IMR-90 (cell line): ENCODE data around the gene ECSCR. TPM values are rescaled to one million over a fixed set of nuclear protein-coding genes. Genes with fewer than 3 reads are reported as not detected.

Source experiments
- ATAC-seq: fragments of 200-7000 bp; cut with Tn5 transposase; 2 replicates; pipeline ENCODE4 v1.9.1; 2020; ENCODE audit warnings: low read depth, mild to moderate bottlenecking, moderate library complexity
- BruUV-seq: library from RNA; stranded (reverse); fragments of 400-500 nt; replicated peaks from 2 replicates; lab custom pipeline; 2021; lab: Mats Ljungman, UMichigan
- CTCF ChIA-PET: fragments of 300-600 bp; formaldehyde crosslinking; extraction: SDS; loops from one replicate; lab custom pipeline; 2021; ENCODE audit warnings: antibody characterized with exemption; lab: Yijun Ruan, JAX
- POLR2A ChIA-PET: fragments of 300-600 bp; sonication (Branson Sonifier 250); formaldehyde crosslinking; loops from one replicate; lab custom pipeline; 2022; ENCODE audit warnings: antibody characterized with exemption; ENCODE audit not compliant: unreplicated experiment; lab: Charles Lee
- DNase-seq: peaks from one replicate; pipeline ENCODE4 v3.0.0; 2013
- H2AFZ ChIP-seq: replicated peaks from 2 replicates; pipeline ENCODE3; 2013; ENCODE audit warnings: low read length, mild to moderate bottlenecking; ENCODE audit not compliant: poor library complexity
- H2AK5ac ChIP-seq: 2 replicates; pipeline ENCODE4 v1.6.1; 2013; ENCODE audit warnings: low read depth, low read length, inconsistent platforms
- H2AK9ac ChIP-seq: replicated peaks from 2 replicates; pipeline ENCODE3; 2013; ENCODE audit warnings: mild to moderate bottlenecking, low read depth, low read length, moderate library complexity; ENCODE audit not compliant: poor library complexity
- H2BK120ac ChIP-seq: 2 replicates; pipeline ENCODE4 v1.6.1; 2013; ENCODE audit warnings: low read depth, low read length, inconsistent platforms
- H2BK15ac ChIP-seq: 3 replicates; pipeline ENCODE4 v1.6.1; 2013; ENCODE audit warnings: low read depth, low read length, inconsistent platforms
- H2BK20ac ChIP-seq: 2 replicates; pipeline ENCODE4 v1.6.1; 2013; ENCODE audit warnings: low read depth, mild to moderate bottlenecking, inconsistent platforms, low read length, moderate library complexity
- H2BK5ac ChIP-seq: 2 replicates; pipeline ENCODE4 v1.6.1; 2013; ENCODE audit warnings: mild to moderate bottlenecking, low read depth, low read length, inconsistent platforms; ENCODE audit not compliant: poor library complexity, severe bottlenecking
- H3K14ac ChIP-seq: replicated peaks from 2 replicates; pipeline ENCODE4 v1.6.1; 2013; ENCODE audit warnings: low read depth, low read length, inconsistent platforms
- H3K18ac ChIP-seq: 2 replicates; pipeline ENCODE4 v1.6.1; 2013; ENCODE audit warnings: low read depth, low read length, control low read depth
- H3K23ac ChIP-seq: 2 replicates; pipeline ENCODE4 v1.6.1; 2013; ENCODE audit warnings: low read depth, low read length, inconsistent platforms
- H3K27ac ChIP-seq: 2 replicates; pipeline ENCODE4 v1.5.1; 2013; ENCODE audit warnings: mild to moderate bottlenecking, control low read depth, low read length; ENCODE audit not compliant: insufficient read depth
- H3K27me3 ChIP-seq: 2 replicates; pipeline ENCODE4 v1.6.1; 2013; ENCODE audit warnings: low read length; ENCODE audit not compliant: control insufficient read depth, insufficient read depth
- H3K36me3 ChIP-seq: 2 replicates; pipeline ENCODE4 v1.6.1; 2013; ENCODE audit warnings: low read length, mixed read lengths; ENCODE audit not compliant: control insufficient read depth, insufficient read depth
- H3K4ac ChIP-seq: 2 replicates; pipeline ENCODE4 v1.6.1; 2013; ENCODE audit warnings: low read depth, low read length, inconsistent platforms
- H3K4me1 ChIP-seq: 2 replicates; pipeline ENCODE4 v1.6.1; 2013; ENCODE audit warnings: low read length, mixed read lengths; ENCODE audit not compliant: control insufficient read depth, insufficient read depth
- H3K4me2 ChIP-seq: 2 replicates; pipeline ENCODE4 v1.6.1; 2013; ENCODE audit warnings: low read depth, mild to moderate bottlenecking, control low read depth, low read length, moderate library complexity
- H3K4me3 ChIP-seq: 2 replicates; pipeline ENCODE4 v1.5.1; 2013; ENCODE audit warnings: low read depth, mild to moderate bottlenecking, control low read depth, low read length, moderate library complexity; ENCODE audit not compliant: insufficient read depth
- H3K56ac ChIP-seq: 2 replicates; pipeline ENCODE4 v1.6.1; 2013; ENCODE audit warnings: low read length, inconsistent platforms; ENCODE audit not compliant: insufficient read depth; ENCODE audit errors: extremely low read depth
- H3K79me1 ChIP-seq, 2 experiments: 2 replicates each; pipeline ENCODE4 v1.6.1; 2013; ENCODE audit warnings: low read length in 2 of 2, inconsistent platforms in 1 of 2, low read depth in 1 of 2
- H3K9ac ChIP-seq: 2 replicates; pipeline ENCODE4 v1.6.1; 2013; ENCODE audit warnings: low read depth, low read length, control low read depth
- H3K9me1 ChIP-seq: 2 replicates; pipeline ENCODE4 v1.6.1; 2013; ENCODE audit warnings: low read length, inconsistent platforms; ENCODE audit not compliant: insufficient read depth
- H3K9me3 ChIP-seq: 2 replicates; pipeline ENCODE4 v1.6.1; 2013; ENCODE audit warnings: low read length; ENCODE audit not compliant: control insufficient read depth, insufficient read depth
- H4K20me1 ChIP-seq: 2 replicates; pipeline ENCODE4 v1.6.1; 2013; ENCODE audit warnings: low read length, inconsistent platforms; ENCODE audit not compliant: insufficient read depth
- H4K5ac ChIP-seq: 2 replicates; pipeline ENCODE4 v1.6.1; 2013; ENCODE audit warnings: mild to moderate bottlenecking, low read depth, low read length, control low read depth
- H4K8ac ChIP-seq, 2 experiments: 2 replicates each; pipeline ENCODE4 v1.6.1; 2013; ENCODE audit warnings: low read depth in 2 of 2, low read length in 2 of 2, control low read depth in 1 of 2, inconsistent platforms in 1 of 2
- H4K91ac ChIP-seq: 2 replicates; pipeline ENCODE4 v1.6.1; 2013; ENCODE audit warnings: low read depth, low read length, inconsistent platforms; ENCODE audit not compliant: insufficient read depth
- FOS ChIP-seq: fragments of 150-350 bp; IDR thresholded peaks from 2 replicates; pipeline ENCODE4 v1.6.1; 2016; ENCODE audit warnings: low read depth, low read length
- MAZ ChIP-seq: IDR thresholded peaks from 2 replicates; pipeline ENCODE4 v1.6.1; 2012; ENCODE audit warnings: low read depth, mild to moderate bottlenecking, low read length, improper control_type of control experiment, moderate library complexity, borderline replicate concordance
- MXI1 ChIP-seq: IDR thresholded peaks from 2 replicates; pipeline ENCODE4 v1.6.1; 2012; ENCODE audit warnings: low read depth, mild to moderate bottlenecking, low read length, moderate library complexity, borderline replicate concordance
- NFE2L2 ChIP-seq: fragments of 150-350 bp; IDR thresholded peaks from 2 replicates; pipeline ENCODE4 v1.6.1; 2016; ENCODE audit warnings: low read depth, mild to moderate bottlenecking, low read length
- POLR2A ChIP-seq: IDR thresholded peaks from 2 replicates; pipeline ENCODE4 v1.6.1; 2012; ENCODE audit warnings: mild to moderate bottlenecking, low read depth, low read length
- RAD21 ChIP-seq: IDR thresholded peaks from 2 replicates; pipeline ENCODE4 v1.6.1; 2012; ENCODE audit warnings: low read length, improper control_type of control experiment
- RFX5 ChIP-seq: IDR thresholded peaks from 2 replicates; pipeline ENCODE4 v1.8.0; 2012; ENCODE audit warnings: low read depth, mild to moderate bottlenecking, low read length, moderate library complexity
- SMC3 ChIP-seq: fragments of 150-350 bp; IDR thresholded peaks from 2 replicates; pipeline ENCODE4 v1.6.1; 2016; ENCODE audit warnings: low read depth, mild to moderate bottlenecking, antibody characterized with exemption, low read length, moderate library complexity
- WGBS, 2 experiments: methylation state at CpG; one replicate each; pipeline versions ENCODE4 v1.1.5 to v1.1.7; 2013; ENCODE audit warnings: missing lambda C conversion rate in 2 of 2; ENCODE audit not compliant: insufficient read length in 1 of 2; ENCODE audit errors: extremely low coverage in 2 of 2; 5-methylcytosine and 5-hydroxymethylcytosine counted together
- dilution Hi-C: fragments of 300-500 bp; cut with HindIII; formaldehyde crosslinking; loops from one replicate; pipeline ENCODE4 v1.14.3; 2018; ENCODE audit warnings: low sequenced_read_pairs; ENCODE audit not compliant: unreplicated experiment
- in situ Hi-C: fragments of 300-500 bp; cut with MboI; formaldehyde crosslinking; loops from 3 replicates; pipeline ENCODE4 v1.14.3; 2019; ENCODE audit warnings: low sequenced_read_pairs, inconsistent platforms, mixed read lengths
- intact Hi-C: fragments of 100-400 bp; cut with micrococcal nuclease; formaldehyde crosslinking; loops from 2 replicates; pipeline ENCODE4 v1.10.0; 2022
- polyA plus RNA-seq, 3 experiments: library from polyadenylated mRNA; depleted of rRNA; stranded (reverse); fragments of >200 nt; gene quantifications; 2 replicates each; pipeline ENCODE4 v1.2.3, GENCODE V29; 2012; ENCODE audit warnings: low replicate concordance in 1 of 3
- total RNA-seq: library from RNA; depleted of rRNA; stranded (reverse); fragments of >200 nt; gene quantifications from 2 replicates; pipeline ENCODE4 v1.2.3, GENCODE V29; 2012
- TF ChIP-seq, protein P1 (sequence below): conservative IDR thresholded peaks from 2 replicates; pipeline ENCODE4 v1.5.1; 2012; ENCODE audit warnings: mild to moderate bottlenecking, low read depth, low read length, improper control_type of control experiment
- TF ChIP-seq, protein P2 (sequence below): fragments of 150-350 bp; IDR thresholded peaks from 2 replicates; pipeline ENCODE4 v1.6.1; 2017; ENCODE audit warnings: mild to moderate bottlenecking, antibody characterized with exemption, low read length, low read depth
- TF ChIP-seq, protein P3 (sequence below): fragments of 150-350 bp; IDR thresholded peaks from 2 replicates; pipeline ENCODE4 v1.6.1; 2016; ENCODE audit warnings: low read depth, mild to moderate bottlenecking, low read length, moderate library complexity, borderline replicate concordance

ECSCR gene
- total and polyA plus RNA-seq, 2 of the 4 experiments (the other 2 are of a cell fraction), result 3.6 to 3.9 TPM

DNA sequence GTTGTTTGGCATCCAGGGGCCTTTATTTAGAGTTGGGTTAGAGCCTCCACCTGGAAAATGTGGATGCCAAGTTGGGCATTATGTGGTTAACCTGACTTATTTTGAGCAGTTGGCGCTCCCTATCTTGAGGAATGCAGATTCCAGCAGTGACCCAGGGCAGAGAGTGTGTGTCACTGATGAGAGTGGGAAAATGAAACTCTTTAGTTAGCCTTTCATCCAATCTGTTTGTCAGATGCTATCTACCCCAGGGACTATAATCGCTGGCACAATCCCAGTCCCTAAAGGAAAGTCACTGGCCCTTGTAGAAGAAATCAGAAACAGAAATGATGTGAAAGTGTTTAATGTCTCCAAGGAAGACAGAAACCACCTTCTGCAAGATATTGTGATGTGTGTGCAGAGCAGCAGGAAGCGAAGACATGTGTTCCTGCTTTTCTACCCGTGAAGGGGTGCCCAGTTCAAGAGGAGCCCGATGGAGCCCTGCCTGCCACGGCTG is 30.2 kb upstream of the ECSCR start:
- POLR2A ChIA-PET, result no interaction called here
- Histone ChIP-seq H4K91ac (no peak overlapping the region), H4K20me1 (no peaks in the 10 kb centered on the region), H3K27me3 (no peaks in the 10 kb centered on the region), H2BK20ac (peak overlapping the region; percentile 47), H2BK15ac (peak overlapping the region; percentile 30; the same call in 1 of the 3 replicates), H3K9me3 (no peaks in the 10 kb centered on the region), H2AK5ac (0 out of 2 replicates have a peak overlapping the region, but pooled peaks have one; percentile 3), H3K27ac (peak overlapping the region; percentile 64), H3K4me2 (peak overlapping the region; percentile 62), H3K9me1 (peaks cover 20% of the 10 kb centered on the region), H3K18ac (no peak overlapping the region), H2BK5ac (peak overlapping the region; percentile 41), H4K8ac (peak overlapping the region in 1 of 2 experiments; percentile 59; a peak in 2 of 4 replicates), H3K14ac (peak overlapping the region; percentile 18; the same call in 1 of the 2 replicates), H3K4me1 (peaks cover 19% of the 10 kb centered on the region), H3K23ac (peak overlapping the region; percentile 39; the same call in 1 of the 2 replicates), H2AFZ (peak overlapping the region; percentile 69), H3K56ac (no peak overlapping the region), H3K4ac (peak overlapping the region; percentile 61), H2AK9ac (no peak overlapping the region), H3K9ac (no peak overlapping the region; the same call in 1 of the 2 replicates), H3K79me1 (no peaks in the 10 kb centered on the region), H3K4me3 (no peak overlapping the region), H4K5ac (no peak overlapping the region; the same call in 1 of the 2 replicates), H3K36me3 (no peaks in the 10 kb centered on the region), H2BK120ac (peak overlapping the region; percentile 43)
- intact Hi-C loops (no loop called here), in situ Hi-C loops (no loop called here), dilution Hi-C loops (no loop called here)
- no TSS peak for BruUV-seq
- CTCF ChIA-PET, result no interaction called here
- TF ChIP-seq NFE2L2 (no peak), RAD21 (no peak), MXI1 (no peak), POLR2A (no peak), SMC3 (no peak), MAZ (no peak), RFX5 (no peak), FOS (no peak)
- TF ChIP-seq, protein P1, sequence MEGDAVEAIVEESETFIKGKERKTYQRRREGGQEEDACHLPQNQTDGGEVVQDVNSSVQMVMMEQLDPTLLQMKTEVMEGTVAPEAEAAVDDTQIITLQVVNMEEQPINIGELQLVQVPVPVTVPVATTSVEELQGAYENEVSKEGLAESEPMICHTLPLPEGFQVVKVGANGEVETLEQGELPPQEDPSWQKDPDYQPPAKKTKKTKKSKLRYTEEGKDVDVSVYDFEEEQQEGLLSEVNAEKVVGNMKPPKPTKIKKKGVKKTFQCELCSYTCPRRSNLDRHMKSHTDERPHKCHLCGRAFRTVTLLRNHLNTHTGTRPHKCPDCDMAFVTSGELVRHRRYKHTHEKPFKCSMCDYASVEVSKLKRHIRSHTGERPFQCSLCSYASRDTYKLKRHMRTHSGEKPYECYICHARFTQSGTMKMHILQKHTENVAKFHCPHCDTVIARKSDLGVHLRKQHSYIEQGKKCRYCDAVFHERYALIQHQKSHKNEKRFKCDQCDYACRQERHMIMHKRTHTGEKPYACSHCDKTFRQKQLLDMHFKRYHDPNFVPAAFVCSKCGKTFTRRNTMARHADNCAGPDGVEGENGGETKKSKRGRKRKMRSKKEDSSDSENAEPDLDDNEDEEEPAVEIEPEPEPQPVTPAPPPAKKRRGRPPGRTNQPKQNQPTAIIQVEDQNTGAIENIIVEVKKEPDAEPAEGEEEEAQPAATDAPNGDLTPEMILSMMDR, result no peak
- TF ChIP-seq, protein P2, sequence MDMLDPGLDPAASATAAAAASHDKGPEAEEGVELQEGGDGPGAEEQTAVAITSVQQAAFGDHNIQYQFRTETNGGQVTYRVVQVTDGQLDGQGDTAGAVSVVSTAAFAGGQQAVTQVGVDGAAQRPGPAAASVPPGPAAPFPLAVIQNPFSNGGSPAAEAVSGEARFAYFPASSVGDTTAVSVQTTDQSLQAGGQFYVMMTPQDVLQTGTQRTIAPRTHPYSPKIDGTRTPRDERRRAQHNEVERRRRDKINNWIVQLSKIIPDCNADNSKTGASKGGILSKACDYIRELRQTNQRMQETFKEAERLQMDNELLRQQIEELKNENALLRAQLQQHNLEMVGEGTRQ, result no peak
- TF ChIP-seq, protein P3, sequence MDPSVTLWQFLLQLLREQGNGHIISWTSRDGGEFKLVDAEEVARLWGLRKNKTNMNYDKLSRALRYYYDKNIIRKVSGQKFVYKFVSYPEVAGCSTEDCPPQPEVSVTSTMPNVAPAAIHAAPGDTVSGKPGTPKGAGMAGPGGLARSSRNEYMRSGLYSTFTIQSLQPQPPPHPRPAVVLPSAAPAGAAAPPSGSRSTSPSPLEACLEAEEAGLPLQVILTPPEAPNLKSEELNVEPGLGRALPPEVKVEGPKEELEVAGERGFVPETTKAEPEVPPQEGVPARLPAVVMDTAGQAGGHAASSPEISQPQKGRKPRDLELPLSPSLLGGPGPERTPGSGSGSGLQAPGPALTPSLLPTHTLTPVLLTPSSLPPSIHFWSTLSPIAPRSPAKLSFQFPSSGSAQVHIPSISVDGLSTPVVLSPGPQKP, result no peak
- DNase-seq (peak; percentile 63), ATAC-seq (peak; percentile 73)
- no CpG with 5 or more reads among the region's 6 CpGs for WGBS, 2 experiments
